HepG2 (cell line): ENCODE data around the gene FAM114A1. TPM values are rescaled to one million over a fixed set of nuclear protein-coding genes. Genes with fewer than 3 reads are reported as not detected.
A peak's percentile ranks its signal among the peaks of the same experiment; 100 is the strongest.

Source experiments
- CHCHD3 ChIP-seq: sonication (generic); formaldehyde crosslinking; IDR thresholded peaks from 2 replicates; pipeline ENCODE4 v1.8.0; 2022; ENCODE audit warnings: mild to moderate bottlenecking, missing genetic modification reagents, moderate library complexity
- HMG20B ChIP-seq: conservative IDR thresholded peaks from 2 replicates; pipeline ENCODE4 v1.6.1; 2016; ENCODE audit warnings: missing genetic modification reagents, missing compliant biosample characterization
- KAT7 ChIP-seq: IDR thresholded peaks from 2 replicates; pipeline ENCODE4 v1.6.1; 2018; ENCODE audit warnings: borderline replicate concordance, missing compliant biosample characterization
- MAFK ChIP-seq, 2 experiments: IDR thresholded peaks in 1 of 2; conservative IDR thresholded peaks in 1 of 2; 2 replicates each; pipeline ENCODE4 v1.6.1; 2011; ENCODE audit warnings: improper control_type of control experiment in 2 of 2, low read length in 2 of 2
- POGZ ChIP-seq: sonication (generic); formaldehyde crosslinking; IDR thresholded peaks from 2 replicates; pipeline ENCODE4 v1.4.0; 2020; ENCODE audit warnings: mild to moderate bottlenecking, missing genetic modification reagents
- SOX5 ChIP-seq: IDR thresholded peaks from 2 replicates; pipeline ENCODE4 v1.6.1; 2016; ENCODE audit warnings: borderline replicate concordance
- STAT5B ChIP-seq: sonication (generic); formaldehyde crosslinking; IDR thresholded peaks from 2 replicates; pipeline ENCODE4 v1.4.0; 2020; ENCODE audit warnings: missing genetic modification reagents
- TCF7L2 ChIP-seq: IDR thresholded peaks from 2 replicates; pipeline ENCODE4 v1.6.1; 2011; ENCODE audit warnings: mild to moderate bottlenecking, low read depth, low read length, moderate library complexity
- U2AF1 ChIP-seq: fragments of 200-400 bp; formaldehyde crosslinking; optimal IDR thresholded peaks from 2 replicates; pipeline ENCODE3; 2017; ENCODE audit warnings: mild to moderate bottlenecking, low read depth, low read length
- ZNF260 ChIP-seq: sonication (generic); formaldehyde crosslinking; IDR thresholded peaks from 2 replicates; pipeline ENCODE4 v1.4.0; 2020; ENCODE audit warnings: missing genetic modification reagents, low read depth, mild to moderate bottlenecking, borderline replicate concordance
- ZNF33A ChIP-seq: sonication (generic); formaldehyde crosslinking; IDR thresholded peaks from 2 replicates; pipeline ENCODE4 v1.5.1; 2020; ENCODE audit warnings: missing genetic modification reagents, mild to moderate bottlenecking, moderate library complexity, borderline replicate concordance
- polyA plus RNA-seq, 8 experiments: library from polyadenylated mRNA; depleted of rRNA in 3 of 8; stranded (reverse) in 7 of 8; unstranded in 1 of 8; fragments of >200 nt; fragmentation: Illumina TruSeq in 4 of 8; extraction: Trizol in 4 of 8; gene quantifications; 2 replicates each; pipeline versions ENCODE4 v1.2.1 to v1.2.3, GENCODE V29; 2011 to 2016; ENCODE audit warnings: low read depth in 4 of 8, missing spikeins in 1 of 8, mixed read lengths in 1 of 8; ENCODE audit not compliant: insufficient read depth in 1 of 8
- total RNA-seq, 5 experiments: library from RNA; depleted of rRNA; stranded (reverse); fragments of >200 nt; fragmentation: Illumina TruSeq; extraction: Trizol; gene quantifications; 2 replicates each; pipeline ENCODE4 v1.2.3, GENCODE V29; 2016; ENCODE audit warnings: low read depth in 1 of 5
- TF ChIP-seq, protein P1 (sequence below): sonication (generic); formaldehyde crosslinking; IDR thresholded peaks from 2 replicates; pipeline ENCODE4 v1.5.1; 2020; ENCODE audit warnings: mild to moderate bottlenecking, missing genetic modification reagents
- TF ChIP-seq, protein P2 (sequence below): sonication (generic); formaldehyde crosslinking; IDR thresholded peaks from 2 replicates; pipeline ENCODE4 v1.4.0; 2020; ENCODE audit warnings: mild to moderate bottlenecking, missing genetic modification reagents
- TF ChIP-seq, protein P3 (sequence below): sonication (generic); formaldehyde crosslinking; IDR thresholded peaks from 2 replicates; pipeline ENCODE4 v1.4.0; 2020; ENCODE audit warnings: missing genetic modification reagents
- TF ChIP-seq, protein P4 (sequence below): sonication (generic); formaldehyde crosslinking; IDR thresholded peaks from 2 replicates; pipeline ENCODE4 v1.8.0; 2022; ENCODE audit warnings: missing genetic modification reagents, mild to moderate bottlenecking, borderline replicate concordance
- TF ChIP-seq, protein P5 (sequence below): sonication (generic); formaldehyde crosslinking; IDR thresholded peaks from 2 replicates; pipeline ENCODE4 v1.5.1; 2020; ENCODE audit warnings: mild to moderate bottlenecking, missing genetic modification reagents, moderate library complexity
- TF ChIP-seq, protein P6 (sequence below): IDR thresholded peaks from 2 replicates; pipeline ENCODE4 v1.4.0; 2020; ENCODE audit warnings: mild to moderate bottlenecking, missing genetic modification reagents

Gene FAM114A1
- total and polyA plus RNA-seq, 2 of the 13 experiments (the other 11 are each of a cell fraction or from before 2014, with no cell fraction given) = 61.0 to 76.9 TPM

DNA sequence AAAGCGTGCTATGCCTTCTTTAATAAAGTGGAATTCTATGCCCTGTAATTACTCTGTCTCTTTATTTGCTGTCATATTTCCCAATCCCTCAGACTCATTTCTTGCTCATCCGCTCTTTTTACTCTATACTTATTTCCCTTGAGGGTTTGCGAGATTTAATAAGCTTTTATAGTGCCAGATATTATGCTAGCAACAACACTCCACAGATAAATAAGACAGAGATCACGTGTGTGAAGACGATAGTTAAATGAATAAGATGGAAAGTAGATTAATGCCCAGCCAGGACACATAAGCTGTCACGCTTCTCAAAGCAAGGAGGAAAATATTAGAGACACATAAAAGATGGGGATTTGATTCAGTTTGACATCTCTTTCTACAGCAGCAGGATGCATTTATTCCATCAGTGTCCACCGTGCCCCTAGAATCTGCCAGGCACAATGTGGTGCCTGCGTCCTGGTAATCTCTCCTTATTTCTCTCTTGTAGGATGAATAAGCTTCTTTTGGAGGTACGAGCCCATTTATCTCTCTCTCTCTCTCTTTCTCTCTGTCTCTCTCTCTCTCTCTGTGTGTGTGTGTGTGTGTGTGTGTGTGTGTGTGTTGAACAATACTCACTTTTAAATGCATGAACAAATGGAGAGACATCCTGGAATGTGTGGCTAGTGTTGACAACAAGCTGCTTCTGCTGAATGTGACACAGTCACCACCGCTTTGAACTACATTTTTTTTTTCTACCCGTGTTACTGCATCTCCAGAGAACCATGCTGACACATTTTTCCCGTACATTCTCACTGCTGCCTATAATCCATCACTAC is 116.4 kb downstream of the FAM114A1 start (continued):
- TF ChIP-seq, protein P1, sequence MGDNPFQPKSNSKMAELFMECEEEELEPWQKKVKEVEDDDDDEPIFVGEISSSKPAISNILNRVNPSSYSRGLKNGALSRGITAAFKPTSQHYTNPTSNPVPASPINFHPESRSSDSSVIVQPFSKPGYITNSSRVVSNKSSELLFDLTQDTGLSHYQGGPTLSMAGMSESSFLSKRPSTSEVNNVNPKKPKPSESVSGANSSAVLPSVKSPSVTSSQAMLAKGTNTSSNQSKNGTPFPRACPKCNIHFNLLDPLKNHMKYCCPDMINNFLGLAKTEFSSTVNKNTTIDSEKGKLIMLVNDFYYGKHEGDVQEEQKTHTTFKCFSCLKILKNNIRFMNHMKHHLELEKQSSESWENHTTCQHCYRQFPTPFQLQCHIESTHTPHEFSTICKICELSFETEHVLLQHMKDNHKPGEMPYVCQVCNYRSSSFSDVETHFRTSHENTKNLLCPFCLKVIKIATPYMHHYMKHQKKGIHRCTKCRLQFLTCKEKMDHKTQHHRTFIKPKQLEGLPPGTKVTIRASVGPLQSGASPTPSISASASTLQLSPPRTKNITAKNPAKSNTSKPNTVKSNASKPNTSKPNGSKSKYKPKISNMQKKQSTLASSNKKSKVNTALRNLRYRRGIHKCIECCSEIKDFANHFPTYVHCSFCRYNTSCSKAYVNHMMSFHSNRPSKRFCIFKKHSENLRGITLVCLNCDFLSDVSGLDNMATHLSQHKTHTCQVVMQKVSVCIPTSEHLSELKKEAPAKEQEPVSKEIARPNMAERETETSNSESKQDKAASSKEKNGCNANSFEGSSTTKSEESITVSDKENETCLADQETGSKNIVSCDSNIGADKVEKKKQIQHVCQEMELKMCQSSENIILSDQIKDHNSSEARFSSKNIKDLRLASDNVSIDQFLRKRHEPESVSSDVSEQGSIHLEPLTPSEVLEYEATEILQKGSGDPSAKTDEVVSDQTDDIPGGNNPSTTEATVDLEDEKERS (CRISPR knock-in tag) = no peak
- peak; percentile 46; the same call in 1 of the 2 replicates for TF ChIP-seq SOX5
- TF ChIP-seq, protein P2, sequence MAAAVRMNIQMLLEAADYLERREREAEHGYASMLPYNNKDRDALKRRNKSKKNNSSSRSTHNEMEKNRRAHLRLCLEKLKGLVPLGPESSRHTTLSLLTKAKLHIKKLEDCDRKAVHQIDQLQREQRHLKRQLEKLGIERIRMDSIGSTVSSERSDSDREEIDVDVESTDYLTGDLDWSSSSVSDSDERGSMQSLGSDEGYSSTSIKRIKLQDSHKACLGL (CRISPR knock-in tag) = no peak
- TF ChIP-seq KAT7 (CRISPR knock-in tag) = no peak
- no peak for TF ChIP-seq U2AF1
- TF ChIP-seq, protein P3, sequence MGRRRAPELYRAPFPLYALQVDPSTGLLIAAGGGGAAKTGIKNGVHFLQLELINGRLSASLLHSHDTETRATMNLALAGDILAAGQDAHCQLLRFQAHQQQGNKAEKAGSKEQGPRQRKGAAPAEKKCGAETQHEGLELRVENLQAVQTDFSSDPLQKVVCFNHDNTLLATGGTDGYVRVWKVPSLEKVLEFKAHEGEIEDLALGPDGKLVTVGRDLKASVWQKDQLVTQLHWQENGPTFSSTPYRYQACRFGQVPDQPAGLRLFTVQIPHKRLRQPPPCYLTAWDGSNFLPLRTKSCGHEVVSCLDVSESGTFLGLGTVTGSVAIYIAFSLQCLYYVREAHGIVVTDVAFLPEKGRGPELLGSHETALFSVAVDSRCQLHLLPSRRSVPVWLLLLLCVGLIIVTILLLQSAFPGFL = no peak
- no peak for TF ChIP-seq HMG20B (CRISPR knock-in tag)
- no peak for TF ChIP-seq MAFK (conservative IDR thresholded peaks at IDR 0.05 in 1 of 2, IDR thresholded peaks at IDR 0.05 in 1 of 2; ENCODE audit: low read length in 2 of 2)
- TF ChIP-seq ZNF260 (CRISPR knock-in tag) = no peak
- TF ChIP-seq, protein P4, sequence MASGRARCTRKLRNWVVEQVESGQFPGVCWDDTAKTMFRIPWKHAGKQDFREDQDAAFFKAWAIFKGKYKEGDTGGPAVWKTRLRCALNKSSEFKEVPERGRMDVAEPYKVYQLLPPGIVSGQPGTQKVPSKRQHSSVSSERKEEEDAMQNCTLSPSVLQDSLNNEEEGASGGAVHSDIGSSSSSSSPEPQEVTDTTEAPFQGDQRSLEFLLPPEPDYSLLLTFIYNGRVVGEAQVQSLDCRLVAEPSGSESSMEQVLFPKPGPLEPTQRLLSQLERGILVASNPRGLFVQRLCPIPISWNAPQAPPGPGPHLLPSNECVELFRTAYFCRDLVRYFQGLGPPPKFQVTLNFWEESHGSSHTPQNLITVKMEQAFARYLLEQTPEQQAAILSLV (CRISPR knock-in tag) = no peak
- TF ChIP-seq, protein P5, sequence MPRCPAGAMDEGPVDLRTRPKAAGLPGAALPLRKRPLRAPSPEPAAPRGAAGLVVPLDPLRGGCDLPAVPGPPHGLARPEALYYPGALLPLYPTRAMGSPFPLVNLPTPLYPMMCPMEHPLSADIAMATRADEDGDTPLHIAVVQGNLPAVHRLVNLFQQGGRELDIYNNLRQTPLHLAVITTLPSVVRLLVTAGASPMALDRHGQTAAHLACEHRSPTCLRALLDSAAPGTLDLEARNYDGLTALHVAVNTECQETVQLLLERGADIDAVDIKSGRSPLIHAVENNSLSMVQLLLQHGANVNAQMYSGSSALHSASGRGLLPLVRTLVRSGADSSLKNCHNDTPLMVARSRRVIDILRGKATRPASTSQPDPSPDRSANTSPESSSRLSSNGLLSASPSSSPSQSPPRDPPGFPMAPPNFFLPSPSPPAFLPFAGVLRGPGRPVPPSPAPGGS = no peak
- TF ChIP-seq TCF7L2 = no peak
- TF ChIP-seq, protein P6, sequence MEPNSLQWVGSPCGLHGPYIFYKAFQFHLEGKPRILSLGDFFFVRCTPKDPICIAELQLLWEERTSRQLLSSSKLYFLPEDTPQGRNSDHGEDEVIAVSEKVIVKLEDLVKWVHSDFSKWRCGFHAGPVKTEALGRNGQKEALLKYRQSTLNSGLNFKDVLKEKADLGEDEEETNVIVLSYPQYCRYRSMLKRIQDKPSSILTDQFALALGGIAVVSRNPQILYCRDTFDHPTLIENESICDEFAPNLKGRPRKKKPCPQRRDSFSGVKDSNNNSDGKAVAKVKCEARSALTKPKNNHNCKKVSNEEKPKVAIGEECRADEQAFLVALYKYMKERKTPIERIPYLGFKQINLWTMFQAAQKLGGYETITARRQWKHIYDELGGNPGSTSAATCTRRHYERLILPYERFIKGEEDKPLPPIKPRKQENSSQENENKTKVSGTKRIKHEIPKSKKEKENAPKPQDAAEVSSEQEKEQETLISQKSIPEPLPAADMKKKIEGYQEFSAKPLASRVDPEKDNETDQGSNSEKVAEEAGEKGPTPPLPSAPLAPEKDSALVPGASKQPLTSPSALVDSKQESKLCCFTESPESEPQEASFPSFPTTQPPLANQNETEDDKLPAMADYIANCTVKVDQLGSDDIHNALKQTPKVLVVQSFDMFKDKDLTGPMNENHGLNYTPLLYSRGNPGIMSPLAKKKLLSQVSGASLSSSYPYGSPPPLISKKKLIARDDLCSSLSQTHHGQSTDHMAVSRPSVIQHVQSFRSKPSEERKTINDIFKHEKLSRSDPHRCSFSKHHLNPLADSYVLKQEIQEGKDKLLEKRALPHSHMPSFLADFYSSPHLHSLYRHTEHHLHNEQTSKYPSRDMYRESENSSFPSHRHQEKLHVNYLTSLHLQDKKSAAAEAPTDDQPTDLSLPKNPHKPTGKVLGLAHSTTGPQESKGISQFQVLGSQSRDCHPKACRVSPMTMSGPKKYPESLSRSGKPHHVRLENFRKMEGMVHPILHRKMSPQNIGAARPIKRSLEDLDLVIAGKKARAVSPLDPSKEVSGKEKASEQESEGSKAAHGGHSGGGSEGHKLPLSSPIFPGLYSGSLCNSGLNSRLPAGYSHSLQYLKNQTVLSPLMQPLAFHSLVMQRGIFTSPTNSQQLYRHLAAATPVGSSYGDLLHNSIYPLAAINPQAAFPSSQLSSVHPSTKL (CRISPR knock-in tag) = peak; percentile 33; the same call in 1 of the 2 replicates
- TF ChIP-seq ZNF33A = no peak
- no peak for TF ChIP-seq CHCHD3 (CRISPR knock-in tag)
- no peak for TF ChIP-seq POGZ (CRISPR knock-in tag)
- TF ChIP-seq STAT5B = no peak
